OCI-LY7 (cell line): ENCODE measurements around the gene NAALADL2.

Experiments
- CTCF ChIP-seq: fragments of 200-600 bp; sonication (generic); conservative IDR thresholded peaks from 2 replicates; pipeline ENCODE4 v1.5.1; 2014; ENCODE audit warnings: mild to moderate bottlenecking, antibody characterized with exemption, low read length, moderate library complexity, mixed read lengths
- EZH2phosphoT487 ChIP-seq: fragments of 200-600 bp; sonication (generic); IDR thresholded peaks from 2 replicates; pipeline ENCODE4 v1.6.1; 2018; ENCODE audit warnings: low read depth, borderline replicate concordance, mild to moderate bottlenecking, mixed run types, antibody characterized with exemption, low read length, moderate library complexity, mixed read lengths

GRCh38 chr3:175015056-175015635 lies 156.0 kb downstream of the NAALADL2 start:
- TF ChIP-seq CTCF, result no peak
- no peak for TF ChIP-seq EZH2phosphoT487
